Suprapubic skin (tissue), 4 donors: ENCODE results near the gene SEMA6A. TPM values are rescaled to one million over a fixed set of nuclear protein-coding genes. Genes with fewer than 3 reads are reported as not detected.
A peak's percentile ranks its signal among the peaks of the same experiment; 100 is the strongest.

ENCODE experiments used
- DNase-seq, 2 donors: peaks; one replicate each; pipeline ENCODE4 v3.0.0-alpha.2; 2019; ENCODE audit warnings: low spot score in 2 of 2
- H3K27ac ChIP-seq: fragments of 200-600 bp; sonication (generic); one replicate; pipeline ENCODE4 v1.5.1; 2019
- H3K27me3 ChIP-seq: fragments of 200-600 bp; sonication (generic); one replicate; pipeline ENCODE4 v1.5.1; 2019
- H3K36me3 ChIP-seq: fragments of 200-600 bp; sonication (generic); one replicate; pipeline ENCODE4 v1.5.1; 2019
- H3K4me1 ChIP-seq: fragments of 200-600 bp; sonication (generic); one replicate; pipeline ENCODE4 v1.5.1; 2019
- H3K4me3 ChIP-seq: fragments of 200-600 bp; sonication (generic); one replicate; pipeline ENCODE4 v1.5.1; 2019; ENCODE audit warnings: mild to moderate bottlenecking
- H3K9me3 ChIP-seq: fragments of 200-600 bp; sonication (generic); one replicate; pipeline ENCODE4 v1.5.1; 2019
- EP300 ChIP-seq: sonication (generic); formaldehyde crosslinking; IDR thresholded peaks from one replicate; pipeline ENCODE4 v1.6.1; 2017; ENCODE audit warnings: antibody characterized with exemption
- POLR2A ChIP-seq, 2 donors: fragments of 450-650 bp; IDR thresholded peaks; one replicate each; pipeline ENCODE4 v1.6.1; 2017; ENCODE audit warnings: antibody characterized with exemption in 2 of 2, mild to moderate bottlenecking in 2 of 2, moderate library complexity in 2 of 2
- POLR2AphosphoS5 ChIP-seq, 3 donors: sonication (generic); formaldehyde crosslinking; IDR thresholded peaks; one replicate each; pipeline ENCODE4 v1.6.1; 2017; ENCODE audit warnings: antibody characterized with exemption in 3 of 3
- WGBS: methylation state at CpG from one replicate; pipeline ENCODE4 v1.1.5; 2018; 5-methylcytosine and 5-hydroxymethylcytosine counted together
- total RNA-seq, 4 donors: library from RNA; depleted of rRNA; stranded (reverse); fragments of >200 nt; gene quantifications; one replicate each; pipeline ENCODE4 v1.1.0, GENCODE V29; 2016
- TF ChIP-seq, protein P1 (sequence below), 2 donors: fragments of 200-600 bp in 1 of 2; fragments of 450-650 bp in 1 of 2; sonication (generic) in 1 of 2; IDR thresholded peaks; one replicate each; pipeline ENCODE4 v1.5.1; 2016 to 2019; ENCODE audit warnings: antibody characterized with exemption in 2 of 2, mild to moderate bottlenecking in 1 of 2, moderate library complexity in 1 of 2

The SEMA6A gene
- total RNA-seq, 4 donors from 2014 or later = 7.4 to 27.8 (median 15.5) TPM

DNA sequence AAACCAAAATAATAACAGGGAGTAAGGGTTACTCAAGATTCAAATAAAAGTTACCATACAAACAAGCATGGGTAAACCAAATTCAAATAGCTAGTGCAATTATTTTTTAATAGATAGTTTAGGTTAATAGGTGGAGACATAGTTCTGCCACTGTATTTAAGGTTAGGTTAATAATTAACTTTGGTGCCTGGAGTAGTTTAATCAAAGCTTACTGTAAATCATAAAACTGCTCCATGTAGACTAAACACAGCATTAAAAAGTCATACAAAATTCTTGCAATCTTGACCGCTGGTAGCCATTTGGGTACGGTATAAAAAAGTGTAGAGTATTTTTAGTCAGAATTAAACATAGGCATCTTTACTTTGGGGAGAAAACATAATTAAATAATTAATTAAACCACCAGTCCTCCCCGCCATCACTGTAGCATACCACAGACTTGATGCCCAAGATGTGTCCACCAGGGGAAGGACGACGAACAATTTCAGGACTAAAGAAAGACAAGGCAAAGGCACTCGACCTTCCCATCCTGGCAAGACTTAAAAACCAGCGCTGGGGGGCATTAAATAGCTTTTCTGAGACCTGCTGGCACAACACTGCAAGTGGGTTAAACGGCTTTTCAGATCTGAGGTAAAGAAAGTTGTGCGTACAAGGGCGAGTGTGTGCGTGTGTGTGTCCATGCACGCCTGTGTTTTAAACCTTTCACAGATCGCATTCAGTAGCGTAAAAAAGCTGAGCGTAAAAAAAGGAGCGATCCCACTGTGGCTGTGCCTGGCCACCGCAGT lies 2.9 kb downstream of the SEMA6A start:
- no peaks in the 10 kb centered on the region for H3K36me3 ChIP-seq
- DNase-seq = no peak
- H3K9me3 ChIP-seq = no peaks in the 10 kb centered on the region
- no peak overlapping the region for H3K27ac ChIP-seq
- peaks cover 32% of the 10 kb centered on the region for H3K27me3 ChIP-seq
- peaks cover 45% of the 10 kb centered on the region for H3K4me1 ChIP-seq
- peak overlapping the region; percentile 70 for H3K4me3 ChIP-seq
- TF ChIP-seq POLR2A (IDR thresholded peaks at IDR 0.05) (no peak), POLR2AphosphoS5 (IDR thresholded peaks at IDR 0.05) (no peak)
- 52% methylated on average over 17 of the region's 17 CpGs for WGBS

DNA sequence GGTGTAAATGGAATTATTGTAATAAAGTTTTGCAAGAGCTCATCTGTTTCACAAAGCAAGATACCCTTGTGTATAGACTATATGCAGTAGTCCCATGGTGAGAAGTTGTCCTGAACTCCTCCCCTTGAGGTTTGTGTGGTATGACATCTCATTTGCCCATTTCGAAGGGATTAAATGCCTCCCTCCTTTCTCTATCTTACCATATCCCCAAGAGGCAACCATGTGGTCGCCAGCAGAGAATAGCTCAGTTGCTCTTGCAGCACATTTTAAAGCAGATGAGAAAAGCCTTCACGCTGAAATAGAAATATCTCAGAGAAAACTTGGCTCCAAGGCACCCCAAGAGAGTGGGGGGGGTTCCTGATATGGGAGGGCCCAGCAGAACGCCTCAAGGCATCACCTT lies 4.6 kb downstream of the SEMA6A start:
- Histone ChIP-seq H3K4me1 (peaks cover 30% of the 10 kb centered on the region), H3K9me3 (no peaks in the 10 kb centered on the region), H3K27ac (no peak overlapping the region), H3K36me3 (no peaks in the 10 kb centered on the region), H3K27me3 (peaks cover 32% of the 10 kb centered on the region), H3K4me3 (no peak overlapping the region)
- TF ChIP-seq EP300 (no peak), POLR2AphosphoS5 (IDR thresholded peaks at IDR 0.05) (no peak), POLR2A (IDR thresholded peaks at IDR 0.05) (no peak)
- TF ChIP-seq, protein P1, sequence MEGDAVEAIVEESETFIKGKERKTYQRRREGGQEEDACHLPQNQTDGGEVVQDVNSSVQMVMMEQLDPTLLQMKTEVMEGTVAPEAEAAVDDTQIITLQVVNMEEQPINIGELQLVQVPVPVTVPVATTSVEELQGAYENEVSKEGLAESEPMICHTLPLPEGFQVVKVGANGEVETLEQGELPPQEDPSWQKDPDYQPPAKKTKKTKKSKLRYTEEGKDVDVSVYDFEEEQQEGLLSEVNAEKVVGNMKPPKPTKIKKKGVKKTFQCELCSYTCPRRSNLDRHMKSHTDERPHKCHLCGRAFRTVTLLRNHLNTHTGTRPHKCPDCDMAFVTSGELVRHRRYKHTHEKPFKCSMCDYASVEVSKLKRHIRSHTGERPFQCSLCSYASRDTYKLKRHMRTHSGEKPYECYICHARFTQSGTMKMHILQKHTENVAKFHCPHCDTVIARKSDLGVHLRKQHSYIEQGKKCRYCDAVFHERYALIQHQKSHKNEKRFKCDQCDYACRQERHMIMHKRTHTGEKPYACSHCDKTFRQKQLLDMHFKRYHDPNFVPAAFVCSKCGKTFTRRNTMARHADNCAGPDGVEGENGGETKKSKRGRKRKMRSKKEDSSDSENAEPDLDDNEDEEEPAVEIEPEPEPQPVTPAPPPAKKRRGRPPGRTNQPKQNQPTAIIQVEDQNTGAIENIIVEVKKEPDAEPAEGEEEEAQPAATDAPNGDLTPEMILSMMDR (IDR thresholded peaks at IDR 0.05) = no peak
- 82% methylated on average over 4 of the region's 4 CpGs for WGBS
- DNase-seq = no peak

DNA sequence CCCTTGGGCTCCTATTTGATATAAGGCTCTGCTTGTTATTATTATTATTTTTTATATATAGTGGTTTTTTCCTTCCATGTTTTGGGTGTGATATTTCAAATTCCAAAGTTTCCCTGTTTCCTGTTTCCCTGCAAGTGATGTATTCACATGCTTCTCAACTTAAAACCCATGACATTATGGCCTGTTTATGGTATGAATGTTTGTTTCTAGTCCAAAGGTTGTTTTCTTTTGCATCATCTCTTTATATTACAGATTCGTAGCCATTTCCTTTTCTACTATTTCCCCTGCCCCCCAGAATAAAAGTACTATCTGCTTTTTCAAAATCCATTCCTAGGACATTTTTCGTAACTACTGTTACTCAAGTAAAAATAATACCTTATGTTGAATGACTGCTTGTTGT lies 7.5 kb downstream of the SEMA6A start:
- no peak overlapping the region for H3K4me3 ChIP-seq
- H3K4me1 ChIP-seq = peaks cover 3% of the 10 kb centered on the region
- WGBS = 86% methylated on average over 2 of the region's 2 CpGs
- no peak for DNase-seq
- H3K27me3 ChIP-seq = peaks cover 11% of the 10 kb centered on the region
- H3K27ac ChIP-seq = no peak overlapping the region
- TF ChIP-seq, protein P1 (IDR thresholded peaks at IDR 0.05) = no peak
- no peaks in the 10 kb centered on the region for H3K9me3 ChIP-seq
- H3K36me3 ChIP-seq = no peaks in the 10 kb centered on the region

DNA sequence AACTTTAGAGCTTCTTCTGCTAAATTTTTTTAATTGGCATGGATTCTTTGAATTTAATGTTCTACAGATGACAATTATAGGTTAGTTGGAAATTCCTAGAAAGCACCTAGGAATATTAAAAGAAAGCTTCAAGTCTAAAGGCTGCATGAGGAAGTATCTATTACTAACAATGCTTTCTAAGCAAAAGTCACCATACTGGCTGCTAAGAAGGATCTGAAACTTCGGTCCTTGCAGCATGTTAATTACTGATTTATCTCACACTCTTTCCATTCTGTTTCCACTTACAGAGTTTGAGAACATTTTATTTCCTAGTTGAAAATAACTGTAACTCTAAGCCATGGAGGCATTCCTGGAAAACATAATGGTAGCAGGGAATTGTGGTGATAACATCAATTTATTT lies 8.4 kb downstream of the SEMA6A start:
- TF ChIP-seq POLR2AphosphoS5 (IDR thresholded peaks at IDR 0.05) = no peak
- no peak overlapping the region for H3K27ac ChIP-seq
- peaks cover 8% of the 10 kb centered on the region for H3K27me3 ChIP-seq
- no peak overlapping the region for H3K4me3 ChIP-seq
- H3K36me3 ChIP-seq = no peaks in the 10 kb centered on the region
- 58% methylated on average over 1 of the region's 1 CpG for WGBS
- DNase-seq = no peak
- no peaks in the 10 kb centered on the region for H3K4me1 ChIP-seq
- H3K9me3 ChIP-seq = no peaks in the 10 kb centered on the region

DNA sequence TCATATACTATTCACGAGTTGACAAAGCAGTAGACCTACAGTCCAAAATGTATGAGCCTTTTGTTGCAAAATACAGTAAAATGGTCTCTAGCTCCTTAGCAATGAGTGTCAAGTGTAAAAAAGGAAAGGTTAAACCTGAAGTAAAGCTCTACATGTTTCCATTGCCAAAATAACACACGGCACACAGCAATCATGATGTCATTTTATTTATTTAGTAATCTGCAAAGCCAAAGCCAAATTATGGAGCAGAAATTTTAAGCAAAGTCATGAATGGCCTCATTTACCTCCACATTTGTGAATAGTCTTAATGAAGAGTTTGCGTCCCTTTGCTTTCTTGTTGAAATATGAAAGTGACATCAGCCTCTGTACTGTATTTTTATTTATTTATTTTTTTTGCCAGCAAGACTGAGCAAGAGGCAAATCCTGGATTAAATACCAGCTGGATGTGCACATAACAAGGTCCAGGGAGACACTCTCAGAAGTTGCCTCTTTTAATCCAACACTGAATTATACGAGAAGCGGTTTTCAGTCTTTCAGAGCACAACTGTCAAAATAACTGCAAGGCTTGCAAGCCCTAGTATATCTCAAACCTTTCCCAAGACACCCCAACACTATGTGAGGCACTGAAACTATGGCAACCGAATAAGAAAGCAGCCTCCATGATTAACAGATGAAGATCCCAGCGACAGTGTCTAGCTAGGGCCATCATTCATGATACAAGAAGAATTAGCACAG lies 9.7 kb downstream of the SEMA6A start:
- H3K9me3 ChIP-seq = no peaks in the 10 kb centered on the region
- no peaks in the 10 kb centered on the region for H3K36me3 ChIP-seq
- DNase-seq = no peak
- no peak overlapping the region for H3K4me3 ChIP-seq
- no peak overlapping the region for H3K27ac ChIP-seq
- WGBS = 68% methylated on average over 7 of the region's 7 CpGs
- TF ChIP-seq EP300 = no peak
- TF ChIP-seq, protein P1 (IDR thresholded peaks at IDR 0.05) = no peak
- no peak for TF ChIP-seq POLR2AphosphoS5 (IDR thresholded peaks at IDR 0.05)
- TF ChIP-seq POLR2A (IDR thresholded peaks at IDR 0.05) = no peak
- H3K27me3 ChIP-seq = peaks cover 5% of the 10 kb centered on the region
- H3K4me1 ChIP-seq = no peaks in the 10 kb centered on the region

DNA sequence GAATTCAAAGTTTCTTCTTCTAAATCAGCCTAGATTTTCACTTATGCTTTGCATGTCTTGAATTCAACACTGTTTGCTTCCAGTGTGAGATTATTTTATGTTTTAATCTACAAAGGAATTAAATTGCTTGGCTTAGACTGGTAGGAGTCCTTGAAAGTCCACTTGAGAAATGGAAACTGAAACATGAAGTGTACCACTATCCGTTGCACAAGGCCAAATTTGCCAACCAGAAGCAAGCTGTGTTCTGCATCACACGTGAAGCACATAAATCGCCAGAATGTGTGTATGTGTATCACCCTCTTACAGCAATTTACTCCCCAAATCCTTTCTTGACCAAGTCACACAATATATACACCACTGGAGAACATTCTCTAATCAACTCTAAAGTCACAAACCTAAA lies 10.3 kb downstream of the SEMA6A start:
- no peak overlapping the region for H3K27ac ChIP-seq
- DNase-seq = no peak
- 69% methylated on average over 3 of the region's 3 CpGs for WGBS

More for the DNA sequence above, 10.3 kb downstream of the SEMA6A start:
- peaks cover 3% of the 10 kb centered on the region for H3K27me3 ChIP-seq
- no peaks in the 10 kb centered on the region for H3K4me1 ChIP-seq
- no peaks in the 10 kb centered on the region for H3K9me3 ChIP-seq
- H3K4me3 ChIP-seq = no peak overlapping the region
- TF ChIP-seq POLR2AphosphoS5 (IDR thresholded peaks at IDR 0.05) = no peak
- no peak for TF ChIP-seq EP300
- TF ChIP-seq, protein P1 (IDR thresholded peaks at IDR 0.05) = no peak
- TF ChIP-seq POLR2A (IDR thresholded peaks at IDR 0.05) = no peak
- H3K36me3 ChIP-seq = no peaks in the 10 kb centered on the region
